ENCODE data around the gene OXTR. TPM values are rescaled to one million over a fixed set of nuclear protein-coding genes. Genes with fewer than 3 reads are reported as not detected.
A peak's percentile ranks its signal among the peaks of the same experiment; 100 is the strongest.
"Not testable (repeated sequence)": the region's sequence is repeated elsewhere in the genome, so short reads cannot be mapped to it uniquely, and the experiment has no call there.

The OXTR gene
- total RNA-seq, 1 experiment from 2014 or later = 5.3 TPM

DNA sequence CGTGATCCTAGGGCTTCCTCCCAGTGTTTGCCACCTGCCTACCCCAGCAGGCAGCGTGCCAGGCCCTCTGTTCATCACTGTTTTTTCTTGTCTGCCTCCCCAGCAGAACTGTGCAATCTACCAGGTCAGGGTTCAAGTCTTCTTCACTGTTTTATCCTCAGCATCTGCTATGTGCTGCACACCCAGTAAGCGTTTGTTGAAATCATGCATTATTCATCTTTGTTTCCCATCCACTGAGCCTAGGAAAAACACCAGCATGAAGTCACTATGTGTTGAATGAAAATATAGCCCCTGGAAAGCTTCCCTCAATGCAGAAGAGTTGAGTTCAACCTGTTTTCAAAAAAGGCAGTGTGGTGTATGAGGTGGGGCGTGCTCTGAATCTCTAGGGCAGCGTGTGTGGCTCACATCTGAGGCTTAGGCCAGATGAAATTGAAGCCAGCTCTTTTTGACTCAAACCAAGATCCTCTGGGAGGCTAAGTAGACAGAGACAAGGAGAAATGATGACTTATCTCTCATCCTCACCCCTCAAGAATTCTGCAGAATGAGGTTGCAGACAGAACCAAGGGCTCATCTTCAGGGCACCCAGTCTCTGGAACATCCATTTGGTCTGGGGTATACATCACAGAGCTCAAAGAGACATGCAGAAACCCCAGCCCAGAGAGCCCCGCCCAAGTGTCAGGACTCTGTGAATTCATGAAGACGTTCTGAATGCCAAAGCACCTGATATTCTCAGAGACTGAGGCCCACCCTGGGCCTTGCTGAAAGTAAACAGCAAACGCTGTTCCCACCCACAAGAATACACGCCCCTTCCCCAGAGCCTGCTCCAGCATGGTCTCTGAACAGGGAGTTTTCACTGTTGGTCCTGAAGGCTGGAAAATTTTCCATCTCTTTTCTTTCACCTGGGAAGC lies 41.6 kb downstream of the OXTR start:
- H3K4me1 ChIP-seq (replicated peaks) = 0 out of 2 replicates have a peak, but pooled peaks cover 3% of the 10 kb centered on the region
- no peaks in the 10 kb centered on the region for H3K36me3 ChIP-seq
- 0 out of 2 replicates have a peak, but pooled peaks cover 4% of the 10 kb centered on the region for H3K9me3 ChIP-seq (replicated peaks)
- no peaks in the 10 kb centered on the region for H3K27me3 ChIP-seq (replicated peaks)
- H3K27ac ChIP-seq = no peak overlapping the region
- DNase-seq (ENCODE audit: low read depth in 1 of 2, low spot score in 2 of 2) = no peak
- no peak overlapping the region for H3K4me3 ChIP-seq

- Histone ChIP-seq H3K9me3 (replicated peaks) (0 out of 2 replicates have a peak, but pooled peaks cover 4% of the 10 kb centered on the region), H3K4me1 (replicated peaks) (0 out of 2 replicates have a peak, but pooled peaks cover 3% of the 10 kb centered on the region), H3K4me3 (no peak overlapping the region), H3K36me3 (no peaks in the 10 kb centered on the region), H3K27ac (no peak overlapping the region), H3K27me3 (replicated peaks) (no peaks in the 10 kb centered on the region)
- no peak for DNase-seq (ENCODE audit: low read depth in 1 of 2, low spot score in 2 of 2)
Measured at GRCh38 chr3:8724108-8724752, 45.2 kb downstream of the OXTR start.

DNA sequence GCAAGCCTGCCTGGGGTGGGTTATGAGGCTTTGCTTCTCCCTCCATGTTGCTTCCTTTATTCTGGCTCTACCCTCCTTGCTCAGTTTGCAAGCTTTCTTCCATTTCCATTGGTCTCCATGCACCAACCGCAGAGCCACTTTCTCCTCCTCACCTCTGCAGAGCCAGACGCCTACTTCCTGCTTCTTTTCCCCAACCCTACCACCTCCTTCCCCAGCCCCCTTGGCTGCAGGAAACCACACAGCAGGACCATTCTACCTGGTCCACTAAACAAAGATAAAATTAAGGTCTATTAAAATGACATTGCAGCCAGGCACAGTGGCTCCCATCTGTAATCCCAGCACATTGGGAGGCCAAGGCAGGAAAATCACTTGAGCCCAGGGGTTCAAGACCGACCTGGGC lies 45.8 kb downstream of the OXTR start:
- Histone ChIP-seq H3K27ac (no peak overlapping the region), H3K27me3 (replicated peaks) (no peaks in the 10 kb centered on the region), H3K36me3 (no peaks in the 10 kb centered on the region), H3K9me3 (replicated peaks) (0 out of 2 replicates have a peak, but pooled peaks cover 4% of the 10 kb centered on the region), H3K4me3 (no peak overlapping the region), H3K4me1 (replicated peaks) (0 out of 2 replicates have a peak, but pooled peaks cover 3% of the 10 kb centered on the region)
- no peak for DNase-seq (ENCODE audit: low read depth in 1 of 2, low spot score in 2 of 2)

DNA sequence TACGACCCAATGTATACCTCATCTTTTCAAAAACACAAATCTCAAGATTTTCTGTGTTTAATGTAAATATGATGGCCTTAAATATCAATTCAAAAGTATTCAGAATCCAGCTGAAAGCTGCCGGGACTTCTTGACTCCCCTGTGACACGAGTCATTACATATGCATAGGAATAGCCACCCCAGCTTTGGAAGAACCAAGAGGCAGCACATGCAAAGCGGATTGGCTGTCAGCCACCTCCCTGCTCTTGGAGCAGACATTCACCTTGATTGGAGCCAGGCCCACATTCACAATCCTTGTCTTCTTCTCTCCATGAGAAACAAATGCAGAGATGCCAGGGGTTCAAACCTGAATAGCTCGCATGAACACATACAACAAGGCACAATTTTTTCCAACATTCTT lies 46.6 kb downstream of the OXTR start:
- no peak for DNase-seq (ENCODE audit: low read depth in 1 of 2, low spot score in 2 of 2)
- Histone ChIP-seq H3K4me1 (replicated peaks) (0 out of 2 replicates have a peak, but pooled peaks cover 3% of the 10 kb centered on the region), H3K4me3 (no peak overlapping the region), H3K36me3 (no peaks in the 10 kb centered on the region), H3K9me3 (replicated peaks) (0 out of 2 replicates have a peak, but pooled peaks cover 4% of the 10 kb centered on the region), H3K27me3 (replicated peaks) (no peaks in the 10 kb centered on the region), H3K27ac (no peak overlapping the region)

DNA sequence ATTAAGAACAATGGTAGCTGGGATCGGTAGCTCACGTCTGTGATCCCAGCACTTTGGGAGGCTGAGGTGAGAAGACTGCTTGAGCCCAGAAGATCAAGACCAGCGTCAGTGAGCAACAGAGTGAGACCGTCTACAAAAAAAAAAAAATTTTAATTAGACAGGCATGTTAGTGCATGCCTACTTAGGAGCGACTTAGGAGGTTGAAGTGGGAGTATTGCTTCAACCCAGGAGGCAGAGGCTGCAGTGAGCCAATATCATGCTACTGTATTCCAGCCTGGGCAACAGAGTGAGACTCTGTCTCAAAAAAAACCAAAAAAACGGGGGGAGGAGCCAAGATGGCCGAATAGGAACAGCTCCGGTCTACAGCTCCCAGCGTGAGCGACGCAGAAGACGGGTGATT lies 53.7 kb downstream of the OXTR start:
- H3K4me1 ChIP-seq (replicated peaks) = peaks cover 10% of the 10 kb centered on the region
- H3K4me3 ChIP-seq; DNase-seq (ENCODE audit: low read depth in 1 of 2, low spot score in 2 of 2); H3K27ac ChIP-seq; H3K9me3 ChIP-seq (replicated peaks); H3K36me3 ChIP-seq; H3K27me3 ChIP-seq (replicated peaks): not testable (repeated sequence)

- H3K27ac ChIP-seq = no peak overlapping the region
- no peak for DNase-seq (ENCODE audit: low read depth in 1 of 2, low spot score in 2 of 2)
Measured at GRCh38 chr3:8713901-8714759, 55.3 kb downstream of the OXTR start.

DNA sequence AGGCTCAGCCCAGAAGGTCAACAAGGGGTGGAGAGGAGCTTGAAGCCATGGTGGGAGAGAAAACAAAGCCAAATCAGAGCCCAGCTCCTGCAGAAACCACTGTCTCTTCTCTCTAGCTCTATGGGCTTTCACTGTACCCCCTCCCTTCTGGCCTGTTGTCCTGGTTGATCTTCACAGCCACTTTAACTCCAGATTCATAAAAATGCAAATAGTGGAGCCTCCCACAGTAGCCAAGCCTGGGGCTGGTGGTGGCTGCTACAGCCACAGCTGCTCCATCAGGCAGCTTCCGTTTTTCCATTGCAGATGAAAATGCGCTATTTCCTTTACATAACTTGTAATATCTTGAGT lies 56.5 kb downstream of the OXTR start:
- Histone ChIP-seq H3K4me3 (no peak overlapping the region), H3K4me1 (replicated peaks) (peaks cover 10% of the 10 kb centered on the region)

More at GRCh38 chr3:8713901-8714759, 55.3 kb downstream of the OXTR start:
- Histone ChIP-seq H3K27me3 (replicated peaks) (no peaks in the 10 kb centered on the region), H3K36me3 (no peaks in the 10 kb centered on the region), H3K4me3 (no peak overlapping the region), H3K9me3 (replicated peaks) (no peaks in the 10 kb centered on the region), H3K4me1 (replicated peaks) (peaks cover 10% of the 10 kb centered on the region)

DNA sequence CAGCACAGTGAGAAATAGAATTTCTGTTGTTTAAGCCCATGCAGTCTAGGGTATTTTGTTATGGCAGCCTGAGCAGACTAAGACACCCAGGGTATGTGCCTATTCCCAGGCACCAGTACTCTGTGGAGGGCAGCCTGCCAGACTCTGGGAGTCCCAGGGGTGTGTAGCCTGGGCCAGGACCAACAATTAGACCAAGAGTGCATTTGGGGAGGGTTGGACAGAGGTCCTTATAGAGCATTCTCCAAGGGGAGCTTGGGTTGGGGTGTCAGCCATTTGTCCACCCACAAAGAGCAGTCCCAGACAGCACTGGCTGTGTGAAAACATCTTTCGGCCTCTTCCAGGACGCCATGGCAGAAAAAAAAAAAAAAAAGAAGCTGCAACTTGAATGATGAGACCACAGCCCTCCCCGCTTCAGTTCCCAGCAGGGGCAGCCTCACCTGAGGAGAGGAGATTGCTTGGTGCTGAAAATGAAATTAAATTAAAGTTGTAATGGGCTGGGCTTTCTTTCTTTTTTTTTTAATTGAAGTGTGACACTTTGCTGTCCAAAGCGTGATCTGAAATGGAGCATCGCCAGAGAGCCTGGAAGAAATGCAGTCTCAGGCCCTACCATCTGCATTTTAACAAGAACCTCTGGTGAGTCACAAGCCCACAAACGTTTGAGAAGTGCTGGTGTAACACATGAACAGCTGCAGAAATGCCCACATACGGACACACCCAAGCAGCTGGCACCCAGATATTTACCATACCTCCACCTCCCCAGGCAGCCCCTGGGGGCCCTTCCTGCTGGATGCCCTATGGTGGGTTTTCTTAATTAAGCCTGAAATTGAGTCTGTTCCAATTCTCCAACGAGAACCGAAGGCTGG lies 57.1 kb downstream of the OXTR start:
- Histone ChIP-seq H3K36me3 (no peaks in the 10 kb centered on the region), H3K4me3 (no peak overlapping the region), H3K27ac (no peak overlapping the region), H3K4me1 (replicated peaks) (peaks cover 10% of the 10 kb centered on the region), H3K9me3 (replicated peaks) (no peaks in the 10 kb centered on the region), H3K27me3 (replicated peaks) (no peaks in the 10 kb centered on the region)
- peak in 1 of 2 experiments; percentile 11 for DNase-seq (ENCODE audit: low read depth in 1 of 2, low spot score in 2 of 2)

More for the DNA sequence above, 56.5 kb downstream of the OXTR start:
- Histone ChIP-seq H3K27me3 (replicated peaks) (no peaks in the 10 kb centered on the region), H3K36me3 (no peaks in the 10 kb centered on the region), H3K9me3 (replicated peaks) (no peaks in the 10 kb centered on the region), H3K27ac (no peak overlapping the region)
- DNase-seq (ENCODE audit: low read depth in 1 of 2, low spot score in 2 of 2) = no peak

DNA sequence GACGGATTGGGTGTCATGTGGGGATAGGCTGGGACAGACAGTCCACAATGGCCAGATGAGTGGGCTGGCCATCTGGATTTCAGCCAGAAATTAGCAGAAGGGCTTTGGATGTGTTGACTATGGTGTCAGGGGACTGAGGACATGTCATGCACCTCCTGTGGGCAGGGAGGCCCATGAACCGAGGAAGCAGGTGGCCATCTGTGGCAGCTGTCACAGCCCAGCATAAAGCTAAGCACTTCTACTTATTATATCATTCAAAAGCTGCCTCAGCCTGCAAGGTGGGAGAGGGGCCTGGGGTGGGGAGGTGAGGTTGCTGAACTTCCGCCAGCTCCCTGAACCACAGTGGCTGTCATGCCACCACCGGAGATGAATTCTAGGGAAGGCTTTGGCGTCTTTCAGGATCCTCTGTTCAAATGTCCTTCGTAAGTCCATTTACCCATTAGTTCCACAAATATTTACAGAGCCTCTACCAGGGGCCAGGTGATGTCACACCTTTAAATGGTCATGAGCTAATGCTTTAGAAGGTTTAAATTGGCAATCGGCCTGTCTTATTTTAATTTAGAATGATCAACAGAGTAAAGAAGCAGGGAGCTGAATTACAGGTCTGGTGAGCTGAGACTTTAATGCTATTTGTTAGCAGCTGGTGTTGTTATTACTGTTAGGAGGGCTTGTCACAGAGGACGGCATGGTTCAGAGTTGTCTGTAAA lies 59.5 kb downstream of the OXTR start:
- no peak for DNase-seq (ENCODE audit: low read depth in 1 of 2, low spot score in 2 of 2)
- H3K27me3 ChIP-seq (replicated peaks) = no peaks in the 10 kb centered on the region
- H3K9me3 ChIP-seq (replicated peaks) = no peaks in the 10 kb centered on the region
- no peak overlapping the region for H3K27ac ChIP-seq
- no peaks in the 10 kb centered on the region for H3K36me3 ChIP-seq
- H3K4me3 ChIP-seq = no peak overlapping the region
- peaks cover 10% of the 10 kb centered on the region for H3K4me1 ChIP-seq (replicated peaks)

DNA sequence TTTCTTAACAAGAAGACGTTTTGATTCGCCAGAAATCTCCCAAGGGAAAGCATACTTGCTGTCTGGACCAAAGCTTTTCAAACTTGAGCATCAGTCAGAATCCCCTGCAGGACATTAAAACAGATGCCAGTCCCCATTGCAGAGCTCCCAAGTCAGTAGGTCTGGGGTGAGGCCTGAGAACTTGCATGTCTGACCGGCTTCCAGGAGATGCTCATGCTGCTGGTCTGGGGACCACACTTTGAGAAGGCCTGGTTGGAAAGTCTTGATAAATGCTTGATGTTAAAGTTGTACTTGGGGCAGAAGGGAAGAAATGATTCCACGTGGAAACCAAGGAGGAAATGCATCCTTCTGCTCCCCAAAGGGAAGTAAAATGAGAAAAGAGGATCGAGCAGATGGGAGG lies 60.1 kb downstream of the OXTR start:
- H3K36me3 ChIP-seq = no peaks in the 10 kb centered on the region
- no peak overlapping the region for H3K4me3 ChIP-seq
- no peak for DNase-seq (ENCODE audit: low read depth in 1 of 2, low spot score in 2 of 2)
- H3K4me1 ChIP-seq (replicated peaks) = peaks cover 10% of the 10 kb centered on the region
- no peaks in the 10 kb centered on the region for H3K27me3 ChIP-seq (replicated peaks)
- no peaks in the 10 kb centered on the region for H3K9me3 ChIP-seq (replicated peaks)
- H3K27ac ChIP-seq = no peak overlapping the region

GRCh38 chr3:8705575-8705974 lies 63.8 kb downstream of the OXTR start:
- H3K9me3 ChIP-seq (replicated peaks) = no peaks in the 10 kb centered on the region
- no peak for DNase-seq (ENCODE audit: low read depth in 1 of 2, low spot score in 2 of 2)
- H3K27me3 ChIP-seq (replicated peaks) = no peaks in the 10 kb centered on the region
- H3K36me3 ChIP-seq = no peaks in the 10 kb centered on the region
- no peak overlapping the region for H3K27ac ChIP-seq
- no peak overlapping the region for H3K4me3 ChIP-seq
- H3K4me1 ChIP-seq (replicated peaks) = no peaks in the 10 kb centered on the region

GRCh38 chr3:8702560-8702959 lies 66.9 kb downstream of the OXTR start:
- Histone ChIP-seq H3K4me3 (no peak overlapping the region), H3K27ac (no peak overlapping the region), H3K9me3 (replicated peaks) (no peaks in the 10 kb centered on the region), H3K36me3 (no peaks in the 10 kb centered on the region), H3K27me3 (replicated peaks) (no peaks in the 10 kb centered on the region), H3K4me1 (replicated peaks) (no peaks in the 10 kb centered on the region)
- no peak for DNase-seq (ENCODE audit: low read depth in 1 of 2, low spot score in 2 of 2)

Data from SJSA1 (cell line).